GM13977 (cell line): ENCODE measurements around the gene CRACDL.

Experiments
- DNase-seq: peaks from one replicate; pipeline ENCODE4 v3.0.0; 2012; ENCODE audit warnings: low spot score
- CTCF ChIP-seq: IDR thresholded peaks from 2 replicates; pipeline ENCODE4 v1.5.1; 2012; ENCODE audit warnings: mild to moderate bottlenecking, control low read depth; ENCODE audit not compliant: insufficient read depth; ENCODE audit errors: extremely low read depth, missing control alignments
- in situ Hi-C: fragments of 300-500 bp; cut with MboI; formaldehyde crosslinking; loops from one replicate; pipeline ENCODE4 v1.12.0; 2022; ENCODE audit warnings: low sequenced_read_pairs, low pct_unique_long_range_greater_than_20kb, mixed read lengths, inconsistent platforms; ENCODE audit not compliant: unreplicated experiment

CRACDL gene

DNA sequence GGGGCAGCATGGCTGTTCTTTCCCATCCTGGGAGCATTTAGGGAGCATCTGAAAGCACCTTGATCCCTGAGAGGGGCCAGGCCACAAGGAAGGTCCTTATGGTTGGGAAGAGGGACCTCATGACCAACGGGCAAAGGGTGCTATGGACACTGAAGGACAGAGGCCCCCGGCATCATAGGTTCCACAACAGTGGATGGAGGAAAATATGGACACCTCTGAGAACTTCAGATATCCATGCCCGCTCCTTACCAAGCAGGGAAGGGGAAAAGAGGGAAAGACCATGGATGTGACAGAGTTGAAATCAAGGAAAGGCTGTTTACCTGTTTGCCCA is 111.0 kb downstream of the CRACDL start:
- no peak for TF ChIP-seq CTCF
- in situ Hi-C loops: no loop called here
- DNase-seq: no peak

DNA sequence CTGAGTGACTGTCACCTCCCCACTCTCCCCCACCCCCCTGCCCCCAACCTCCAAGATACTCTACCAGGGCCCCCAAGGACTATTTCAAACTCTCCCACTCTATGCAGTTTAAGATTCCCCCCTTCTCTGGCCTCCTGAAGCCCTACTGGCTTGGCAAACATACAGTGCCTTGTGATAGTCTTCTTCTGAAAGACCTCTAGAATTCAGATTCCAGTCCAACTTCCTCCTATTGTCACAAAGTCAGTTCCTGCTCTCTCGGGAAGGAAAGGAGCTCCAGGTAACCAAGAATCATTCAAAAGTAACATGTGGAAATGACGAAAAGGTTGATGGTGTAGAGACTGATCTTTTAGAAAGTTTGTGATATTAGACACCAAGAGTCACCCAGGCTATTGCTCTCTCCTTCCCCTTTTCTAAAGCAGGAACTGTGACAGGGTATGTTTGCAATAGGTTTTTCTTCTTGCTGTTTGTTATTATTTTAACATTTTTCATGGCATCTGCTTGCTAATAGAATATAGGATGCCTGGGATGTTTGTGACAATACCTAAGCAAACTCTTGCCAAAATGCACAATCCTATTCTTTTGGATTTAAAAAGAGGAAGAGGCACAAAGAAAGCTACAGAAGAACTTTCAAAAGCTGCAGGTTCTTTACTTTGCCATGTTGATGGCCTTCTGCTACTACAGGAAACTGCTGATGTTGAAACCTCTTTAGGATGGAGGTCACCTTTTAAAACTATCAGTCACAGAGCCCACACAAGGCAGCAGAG is 111.6 kb downstream of the CRACDL start:
- in situ Hi-C loops: no loop called here
- no peak for DNase-seq
- TF ChIP-seq CTCF: no peak

DNA sequence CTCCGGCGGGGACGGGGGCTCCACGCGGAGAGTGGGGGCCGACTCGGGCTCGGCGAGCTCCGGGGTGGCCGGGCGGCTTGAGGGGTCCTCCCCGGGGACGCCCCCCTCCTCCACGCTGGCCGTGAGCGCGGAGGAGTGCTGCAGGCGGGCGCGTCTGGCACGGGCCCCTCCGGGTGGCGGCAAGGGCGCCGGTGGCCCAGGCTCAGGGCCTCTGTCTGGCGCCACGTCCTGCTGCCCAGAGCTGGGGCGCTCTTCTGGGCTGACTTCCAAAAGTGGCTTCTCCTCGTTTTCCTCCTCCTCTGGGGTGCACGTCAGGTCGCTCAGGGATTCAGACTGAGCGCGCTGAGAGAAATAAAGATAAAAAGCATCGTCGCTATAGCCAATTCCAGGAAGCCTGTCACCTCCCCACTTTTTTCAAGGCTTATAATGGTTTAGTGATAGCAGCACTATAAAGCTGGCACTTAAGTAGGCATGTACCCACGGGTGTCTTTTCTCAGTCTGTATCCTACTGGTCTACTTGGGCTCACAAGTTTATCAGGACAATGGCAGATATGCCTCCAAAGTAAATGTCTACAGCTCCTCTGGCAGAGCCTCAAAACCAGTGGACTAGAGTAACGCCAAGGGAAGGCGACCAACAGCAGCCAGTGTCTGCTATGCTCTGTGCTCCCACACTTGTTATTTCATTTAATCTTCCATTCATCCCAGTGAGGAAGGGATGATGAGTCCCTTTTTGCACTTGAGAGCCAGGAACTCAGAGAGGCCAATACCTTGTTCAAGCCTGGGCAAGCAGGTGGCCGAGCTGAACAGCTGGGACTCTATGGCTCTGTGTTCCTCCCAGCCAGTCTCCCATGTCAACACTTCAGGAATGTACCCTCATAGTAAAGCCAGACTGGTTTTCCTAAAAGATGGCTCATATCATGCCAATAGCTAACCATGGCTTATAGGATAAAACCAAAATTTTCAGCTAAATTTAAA is 112.5 kb downstream of the CRACDL start:
- TF ChIP-seq CTCF: no peak
- in situ Hi-C loops: no loop called here

GRCh38 chr2:98822301-98823164 is 113.5 kb downstream of the CRACDL start:
- in situ Hi-C loops: no loop called here
- TF ChIP-seq CTCF: peak; percentile 42

More for the DNA sequence above, 112.5 kb downstream of the CRACDL start:
- no peak for DNase-seq

GRCh38 chr2:98821629-98822135 is 114.3 kb downstream of the CRACDL start:
- TF ChIP-seq CTCF: no peak
- no peak for DNase-seq
- in situ Hi-C loops: no loop called here

More at GRCh38 chr2:98822301-98823164, 113.5 kb downstream of the CRACDL start:
- peak; percentile 65 for DNase-seq

DNA sequence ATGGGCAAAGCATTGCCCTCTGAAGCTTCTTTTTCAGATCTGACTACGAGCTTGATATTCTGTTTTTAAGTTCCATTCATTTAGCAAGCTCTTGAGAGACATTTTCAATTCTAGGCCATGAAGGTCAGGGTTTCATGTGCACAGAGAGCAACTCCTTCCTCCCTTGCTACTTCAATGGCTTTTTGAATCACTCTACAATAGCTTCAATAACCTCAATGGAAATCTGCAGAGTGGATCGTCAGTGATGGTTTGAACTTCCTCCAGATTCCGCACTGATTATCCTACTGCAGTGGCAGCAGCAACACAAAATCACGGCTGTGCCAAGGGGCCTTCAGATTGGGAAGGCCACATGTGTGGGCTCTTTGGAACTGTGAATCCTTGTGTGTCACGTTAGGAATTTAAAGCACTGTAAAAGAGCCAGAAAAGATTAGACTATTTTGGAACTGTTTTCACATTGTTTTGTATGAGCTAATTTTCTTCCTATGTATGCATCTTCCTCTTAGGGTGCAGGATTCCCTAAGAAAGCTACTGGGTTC is 116.7 kb downstream of the CRACDL start:
- in situ Hi-C loops: no loop called here
- no peak for DNase-seq
- TF ChIP-seq CTCF: no peak
